GM10248 (cell line): ENCODE data around the gene POU6F2.
A peak's percentile ranks its signal among the peaks of the same experiment; 100 is the strongest.

Source experiments
- CTCF ChIA-PET: fragments of 300-600 bp; sonication (Branson Sonifier 250); formaldehyde crosslinking; extraction: SDS; loops from one replicate; lab custom pipeline; 2021; ENCODE audit warnings: antibody characterized with exemption; lab: Yijun Ruan, JAX
- POLR2A ChIA-PET: fragments of 350-650 bp; sonication (Branson Sonifier 250); formaldehyde crosslinking; extraction: SDS; loops from one replicate; lab custom pipeline; 2020; ENCODE audit warnings: antibody characterized with exemption; lab: Yijun Ruan, JAX
- DNase-seq: peaks from one replicate; pipeline ENCODE4 v3.0.0; 2012; ENCODE audit errors: extremely low spot score
- TF ChIP-seq, protein P1 (sequence below): IDR thresholded peaks from 2 replicates; pipeline ENCODE4 v1.5.1; 2012; ENCODE audit warnings: mild to moderate bottlenecking, low read depth; ENCODE audit errors: extremely low read depth, missing control alignments, control extremely low read depth

Gene POU6F2

DNA sequence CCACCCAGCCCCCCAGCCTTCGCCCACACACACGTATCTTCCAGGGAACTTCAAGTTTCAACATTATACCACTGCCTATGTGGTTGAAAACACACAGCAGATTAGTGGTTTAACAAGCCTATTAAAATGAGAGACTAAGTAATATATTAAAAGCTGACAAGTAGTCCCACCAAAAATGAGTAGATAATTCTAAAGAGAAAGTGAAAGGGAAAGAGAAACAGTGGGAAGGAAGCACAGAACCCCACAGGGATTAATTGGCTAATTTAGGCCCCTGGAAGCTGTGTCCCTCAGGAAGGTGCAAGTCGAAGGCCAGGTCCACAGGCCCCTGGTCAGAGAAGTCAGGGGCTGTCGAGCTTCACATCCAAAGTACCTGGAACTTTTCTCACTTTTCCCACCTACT lies 378.0 kb downstream of the POU6F2 start:
- CTCF ChIA-PET = no interaction called here
- DNase-seq = no peak
- TF ChIP-seq, protein P1, sequence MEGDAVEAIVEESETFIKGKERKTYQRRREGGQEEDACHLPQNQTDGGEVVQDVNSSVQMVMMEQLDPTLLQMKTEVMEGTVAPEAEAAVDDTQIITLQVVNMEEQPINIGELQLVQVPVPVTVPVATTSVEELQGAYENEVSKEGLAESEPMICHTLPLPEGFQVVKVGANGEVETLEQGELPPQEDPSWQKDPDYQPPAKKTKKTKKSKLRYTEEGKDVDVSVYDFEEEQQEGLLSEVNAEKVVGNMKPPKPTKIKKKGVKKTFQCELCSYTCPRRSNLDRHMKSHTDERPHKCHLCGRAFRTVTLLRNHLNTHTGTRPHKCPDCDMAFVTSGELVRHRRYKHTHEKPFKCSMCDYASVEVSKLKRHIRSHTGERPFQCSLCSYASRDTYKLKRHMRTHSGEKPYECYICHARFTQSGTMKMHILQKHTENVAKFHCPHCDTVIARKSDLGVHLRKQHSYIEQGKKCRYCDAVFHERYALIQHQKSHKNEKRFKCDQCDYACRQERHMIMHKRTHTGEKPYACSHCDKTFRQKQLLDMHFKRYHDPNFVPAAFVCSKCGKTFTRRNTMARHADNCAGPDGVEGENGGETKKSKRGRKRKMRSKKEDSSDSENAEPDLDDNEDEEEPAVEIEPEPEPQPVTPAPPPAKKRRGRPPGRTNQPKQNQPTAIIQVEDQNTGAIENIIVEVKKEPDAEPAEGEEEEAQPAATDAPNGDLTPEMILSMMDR = no peak
- POLR2A ChIA-PET = no interaction called here

DNA sequence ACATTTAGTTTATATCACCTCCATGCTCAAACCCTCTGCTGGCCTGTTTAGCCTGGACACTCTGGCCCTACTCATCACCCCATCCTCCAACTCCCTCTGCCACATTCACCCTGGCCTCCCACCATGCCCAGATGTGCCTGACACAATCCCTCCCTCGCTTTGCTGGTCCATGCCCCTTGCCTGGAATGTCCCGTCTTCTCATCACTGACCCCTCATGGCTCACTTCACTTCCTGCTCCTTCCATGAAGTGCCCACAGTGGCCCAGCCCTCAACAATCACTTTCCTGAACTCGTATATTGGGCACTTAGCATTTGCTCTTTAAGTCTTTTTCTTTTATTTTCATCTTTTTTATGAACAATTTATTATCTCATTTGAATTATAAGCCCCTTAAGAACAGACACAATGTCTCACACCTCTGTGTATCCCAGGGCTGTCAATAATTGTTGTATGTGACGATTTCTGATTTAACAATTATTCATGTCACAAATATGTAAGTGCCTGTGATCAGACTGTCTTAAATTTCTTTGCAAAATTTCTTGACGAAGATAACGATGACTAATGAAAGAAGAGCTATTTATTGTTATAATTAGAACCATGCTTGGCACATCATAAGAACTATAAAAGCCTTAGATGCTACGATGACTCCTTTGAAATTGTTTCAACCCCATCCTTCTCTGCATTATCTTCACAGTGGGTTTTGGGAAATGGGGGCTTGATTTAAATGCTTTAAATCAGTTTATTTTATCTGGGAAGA lies 378.6 kb downstream of the POU6F2 start:
- TF ChIP-seq, protein P1 = no peak
- ChIA-PET CTCF (interaction anchor here (1.4 kb wide), 1 partner anchor 26 kb away, joined by 3 read pairs; no protein-coding TSS in a partner anchor), POLR2A (no interaction called here)
- no peak for DNase-seq

DNA sequence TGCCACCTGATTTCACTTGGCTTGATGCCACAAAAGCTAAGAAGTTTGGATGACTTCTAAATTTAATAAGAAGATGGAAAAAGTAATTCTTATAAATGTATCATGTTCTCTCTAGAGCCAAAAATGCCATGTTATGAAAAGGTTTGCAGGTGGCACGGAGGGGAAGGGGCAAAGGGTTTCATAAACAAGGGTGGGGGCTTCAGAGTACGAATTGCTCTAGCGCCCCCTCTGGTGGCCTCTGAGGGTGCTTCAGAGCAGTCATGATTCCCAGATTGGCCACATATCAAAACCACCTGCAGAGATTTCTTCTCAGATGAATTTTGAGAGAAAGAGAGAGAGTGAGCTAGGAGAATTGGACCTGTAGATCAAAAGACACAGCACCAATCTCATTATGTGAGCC lies 379.9 kb downstream of the POU6F2 start:
- ChIA-PET CTCF (interaction anchor here (1.1 to 1.4 kb wide), 2 partner anchors 11 to 25 kb away, joined by 3 read pairs; no protein-coding TSS in a partner anchor), POLR2A (no interaction called here)
- TF ChIP-seq, protein P1 = peak; percentile 6
- DNase-seq = no peak

DNA sequence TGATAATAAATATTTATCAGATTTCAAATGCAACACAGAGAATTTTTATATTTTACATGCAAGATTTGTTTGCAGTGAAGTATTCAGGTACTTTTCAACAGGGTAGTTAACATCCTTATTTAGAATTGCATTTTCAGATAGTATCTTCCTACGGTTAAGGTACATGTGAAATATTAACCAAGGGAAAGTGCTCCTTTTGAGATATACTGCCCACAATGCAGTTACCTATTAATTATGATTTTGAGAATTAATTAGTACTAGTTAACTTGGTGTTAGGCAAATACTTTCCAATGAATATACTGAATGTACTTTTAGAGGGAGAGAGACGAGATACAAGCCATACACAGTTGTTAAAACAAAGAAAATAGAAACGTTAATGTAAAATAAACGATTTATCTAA lies 382.3 kb downstream of the POU6F2 start:
- ChIA-PET POLR2A (no interaction called here), CTCF (no interaction called here)
- TF ChIP-seq, protein P1 = no peak
- no peak for DNase-seq

DNA sequence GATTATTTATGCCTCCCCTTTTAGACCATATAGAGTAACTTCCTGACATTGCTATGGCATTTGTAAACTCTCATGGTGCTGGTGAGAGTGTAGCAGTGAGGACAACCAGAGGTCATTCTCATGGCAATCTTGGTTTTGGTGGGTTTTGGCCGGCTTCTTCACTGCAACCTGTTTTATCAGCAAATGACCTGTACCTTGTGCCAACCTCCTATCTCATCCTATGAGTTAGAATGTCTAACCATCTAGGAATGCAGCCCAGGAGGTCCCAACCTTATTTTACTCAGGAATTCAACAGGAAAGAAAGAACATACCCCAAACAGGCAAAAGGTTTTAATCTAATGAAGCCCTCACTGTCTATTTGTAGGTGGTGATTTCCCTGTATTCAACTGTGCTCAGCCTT lies 383.1 kb downstream of the POU6F2 start:
- ChIA-PET CTCF (no interaction called here), POLR2A (no interaction called here)
- TF ChIP-seq, protein P1 = no peak
- no peak for DNase-seq

DNA sequence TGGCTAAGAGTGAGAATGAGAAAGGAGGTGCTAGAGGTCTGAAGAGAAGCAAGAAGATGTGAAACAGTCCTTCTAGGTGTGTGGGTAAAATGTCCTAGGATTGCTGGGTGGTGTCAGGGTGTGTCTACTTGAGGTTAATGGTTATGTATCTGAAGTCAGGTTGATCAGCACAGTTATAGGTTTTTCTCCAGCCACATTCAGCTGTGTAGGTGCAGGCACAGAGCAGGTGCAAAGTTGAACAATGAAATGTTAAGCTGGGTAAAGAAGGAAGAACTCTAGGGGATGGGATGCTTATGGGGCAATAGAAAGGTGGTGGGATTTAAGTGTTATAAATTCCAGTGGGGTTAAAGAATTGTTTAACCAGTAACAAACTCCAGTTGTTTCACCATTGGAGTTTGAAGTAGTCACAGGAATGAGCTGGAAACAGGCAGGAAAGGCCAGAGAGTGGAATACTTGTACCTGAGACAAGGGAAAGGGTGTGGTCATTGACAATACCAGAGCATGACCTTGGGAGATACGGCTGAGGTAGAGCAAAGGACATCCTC lies 388.1 kb downstream of the POU6F2 start:
- CTCF ChIA-PET = no interaction called here
- no peak for DNase-seq
- POLR2A ChIA-PET = no interaction called here
- TF ChIP-seq, protein P1 = no peak

DNA sequence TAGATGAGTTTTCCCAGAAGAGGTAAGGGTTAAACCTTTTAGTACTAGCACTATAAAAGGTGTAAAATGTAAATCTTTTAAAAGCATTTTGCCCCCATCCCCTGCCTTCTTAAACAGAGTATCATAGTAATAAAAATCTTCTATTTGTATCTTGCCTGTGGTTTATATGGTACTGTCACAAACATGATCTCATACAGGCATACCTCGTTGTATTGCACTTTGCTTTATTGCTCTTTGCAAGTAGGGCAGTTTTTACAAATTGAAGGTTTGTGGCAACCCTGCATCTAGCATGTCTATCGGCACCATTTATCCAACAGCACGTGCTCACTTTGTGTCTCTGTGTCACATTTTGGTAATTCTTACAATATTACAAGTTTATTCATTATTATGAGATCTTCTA lies 389.7 kb downstream of the POU6F2 start:
- POLR2A ChIA-PET = no interaction called here
- TF ChIP-seq, protein P1 = no peak
- DNase-seq = no peak
- CTCF ChIA-PET = no interaction called here
